H1 (cell line): ENCODE measurements around the gene CTAGE4. TPM values are rescaled to one million over a fixed set of nuclear protein-coding genes. Genes with fewer than 3 reads are reported as not detected.

Experiments used
- CTCF ChIA-PET: fragments of 300-600 bp; sonication (Branson Sonifier 250); formaldehyde crosslinking; loops from one replicate; lab custom pipeline; 2021; ENCODE audit not compliant: partially characterized antibody; lab: Charles Lee
- POLR2A ChIA-PET: fragments of 300-600 bp; sonication (Branson Sonifier 250); formaldehyde crosslinking; loops from one replicate; lab custom pipeline; 2021; ENCODE audit warnings: inconsistent platforms; ENCODE audit not compliant: partially characterized antibody; lab: Charles Lee
- DNase-seq, 2 experiments: peaks; one replicate each; pipeline versions ENCODE4 v3.0.0 to v3.0.0-alpha.2; 2010 to 2022; ENCODE audit warnings: low spot score in 2 of 2, low read depth in 1 of 2, mixed read lengths in 1 of 2
- FAIRE-seq: peaks from 2 replicates; lab custom pipeline; 2011; peaks lifted over from hg19 to GRCh38; lab: Jason Lieb, UNC
- H2AFZ ChIP-seq: 2 replicates; pipeline ENCODE4 v1.8.1; 2012; ENCODE audit warnings: low read length, inconsistent platforms
- H2AK5ac ChIP-seq: 2 replicates; pipeline ENCODE4 v1.6.1; 2013; ENCODE audit warnings: low read depth, low read length
- H2BK120ac ChIP-seq: replicated peaks from 2 replicates; pipeline ENCODE3; 2013; ENCODE audit warnings: low read depth, low read length, inconsistent platforms
- H2BK12ac ChIP-seq: 2 replicates; pipeline ENCODE4 v1.6.1; 2013; ENCODE audit warnings: low read depth, low read length
- H2BK15ac ChIP-seq: 2 replicates; pipeline ENCODE4 v1.6.1; 2013; ENCODE audit warnings: low read length
- H2BK20ac ChIP-seq: 2 replicates; pipeline ENCODE4 v1.6.1; 2013; ENCODE audit warnings: low read length
- H2BK5ac ChIP-seq: 2 replicates; pipeline ENCODE4 v1.6.1; 2013; ENCODE audit warnings: low read depth, low read length
- H3K14ac ChIP-seq: 2 replicates; pipeline ENCODE4 v1.6.1; 2013; ENCODE audit warnings: inconsistent platforms; ENCODE audit not compliant: insufficient read length
- H3K18ac ChIP-seq: 2 replicates; pipeline ENCODE4 v1.6.1; 2013; ENCODE audit warnings: low read length; ENCODE audit errors: extremely low read depth
- H3K23ac ChIP-seq: 2 replicates; pipeline ENCODE4 v1.6.1; 2013; ENCODE audit warnings: inconsistent platforms; ENCODE audit not compliant: insufficient read length
- H3K23me2 ChIP-seq: 2 replicates; pipeline ENCODE4 v1.6.1; 2013; ENCODE audit warnings: low read depth, low read length
- H3K27ac ChIP-seq: 2 replicates; pipeline ENCODE4 v1.6.1; 2011; ENCODE audit warnings: low read depth, low read length, inconsistent platforms
- H3K27me3 ChIP-seq, 4 experiments: replicated peaks in 1 of 4; 1 replicate in 1 of 4; 2 replicates in 3 of 4; pipeline versions ENCODE4 v1.6.1 to v1.8.1; 2011 to 2013; ENCODE audit warnings: low read length in 3 of 4, mild to moderate bottlenecking in 3 of 4, inconsistent platforms in 2 of 4, mixed read lengths in 2 of 4, moderate library complexity in 1 of 4; ENCODE audit not compliant: control insufficient read depth in 3 of 4, insufficient read depth in 3 of 4; ENCODE audit errors: extremely low read depth in 1 of 4
- H3K36me3 ChIP-seq, 4 experiments: 2 replicates each; pipeline versions ENCODE4 v1.6.1 to v1.8.1; 2011 to 2013; ENCODE audit warnings: mild to moderate bottlenecking in 4 of 4, low read length in 3 of 4, moderate library complexity in 2 of 4, control low read depth in 1 of 4, inconsistent platforms in 1 of 4; ENCODE audit not compliant: insufficient read depth in 4 of 4, control insufficient read depth in 2 of 4
- H3K4ac ChIP-seq: replicated peaks from 2 replicates; pipeline ENCODE3; 2013; ENCODE audit warnings: low read length, low read depth, mixed read lengths, inconsistent platforms; ENCODE audit not compliant: insufficient read length
- H3K4me1 ChIP-seq, 4 experiments: replicated peaks in 1 of 4; 1 replicate in 1 of 4; 2 replicates in 3 of 4; pipeline versions ENCODE4 v1.6.1 to v1.8.1; 2011 to 2013; ENCODE audit warnings: low read length in 3 of 4, inconsistent platforms in 2 of 4, mixed read lengths in 1 of 4; ENCODE audit not compliant: insufficient read depth in 4 of 4, control insufficient read depth in 3 of 4
- H3K4me2 ChIP-seq, 2 experiments: 2 replicates each; pipeline versions ENCODE4 v1.6.1 to v1.8.1; 2011 to 2013; ENCODE audit warnings: low read depth in 2 of 2, low read length in 2 of 2, control low read depth in 1 of 2, inconsistent platforms in 1 of 2, mild to moderate bottlenecking in 1 of 2; ENCODE audit not compliant: insufficient read depth in 1 of 2
- H3K4me3 ChIP-seq, 4 experiments: fragments of 200-600, 300-600 bp in 1 of 4; sonication (generic), shearing (Covaris generic), sonication (Bioruptor Twin) in 1 of 4; 2 replicates each; pipeline versions ENCODE4 v1.5.1 to v1.8.1; 2011 to 2016; ENCODE audit warnings: low read length in 4 of 4, low read depth in 3 of 4, control low read depth in 2 of 4, inconsistent platforms in 2 of 4, mild to moderate bottlenecking in 2 of 4, mixed read lengths in 1 of 4, moderate library complexity in 1 of 4; ENCODE audit not compliant: insufficient read depth in 2 of 4; ENCODE audit errors: extremely low read depth in 1 of 4
- H3K56ac ChIP-seq: replicated peaks from 2 replicates; pipeline ENCODE3; 2013; ENCODE audit warnings: low read depth, mild to moderate bottlenecking, mixed read lengths, low read length, inconsistent platforms; ENCODE audit not compliant: insufficient read length
- H3K79me1 ChIP-seq: 2 replicates; pipeline ENCODE4 v1.6.1; 2013; ENCODE audit warnings: low read depth, low read length, control low read depth
- H3K79me2 ChIP-seq, 2 experiments: 2 replicates each; pipeline versions ENCODE4 v1.6.1 to v1.8.1; 2012 to 2013; ENCODE audit warnings: low read length in 2 of 2, mild to moderate bottlenecking in 2 of 2, inconsistent platforms in 1 of 2; ENCODE audit not compliant: insufficient read depth in 2 of 2, control insufficient read depth in 1 of 2
- H3K9ac ChIP-seq, 4 experiments: replicated peaks in 1 of 4; 1 replicate in 1 of 4; 2 replicates in 3 of 4; pipeline versions ENCODE4 v1.6.1 to v1.8.1; 2011 to 2013; ENCODE audit warnings: low read depth in 3 of 4, low read length in 3 of 4, control low read depth in 2 of 4, mild to moderate bottlenecking in 2 of 4, moderate library complexity in 2 of 4, inconsistent platforms in 1 of 4; ENCODE audit errors: extremely low read depth in 1 of 4
- H3K9me3 ChIP-seq, 2 experiments: 2 replicates each; pipeline versions ENCODE4 v1.6.1 to v1.8.1; 2012 to 2013; ENCODE audit warnings: mild to moderate bottlenecking in 2 of 2, moderate library complexity in 2 of 2, control low read depth in 1 of 2, inconsistent platforms in 1 of 2, low read depth in 1 of 2, low read length in 1 of 2, mixed read lengths in 1 of 2; ENCODE audit not compliant: insufficient read depth in 2 of 2
- H4K20me1 ChIP-seq, 2 experiments: replicated peaks in 1 of 2; 2 replicates each; pipeline versions ENCODE3 to v1.8.1; 2011 to 2013; ENCODE audit warnings: inconsistent platforms in 2 of 2, low read length in 2 of 2, mild to moderate bottlenecking in 1 of 2; ENCODE audit not compliant: insufficient read depth in 2 of 2, control insufficient read depth in 1 of 2
- H4K5ac ChIP-seq: 2 replicates; pipeline ENCODE4 v1.6.1; 2013; ENCODE audit warnings: low read length, low read depth, mixed read lengths, inconsistent platforms; ENCODE audit not compliant: insufficient read length
- H4K8ac ChIP-seq: 2 replicates; pipeline ENCODE4 v1.8.0; 2013; ENCODE audit warnings: mild to moderate bottlenecking, moderate library complexity, low read length, inconsistent platforms; ENCODE audit not compliant: insufficient read depth; ENCODE audit errors: extremely low read depth
- H4K91ac ChIP-seq: replicated peaks from 2 replicates; pipeline ENCODE3; 2013; ENCODE audit warnings: low read length, mixed read lengths, inconsistent platforms; ENCODE audit not compliant: insufficient read length
- ASH2L ChIP-seq: fragments of 200-600, 300-600 bp; sonication (generic); IDR thresholded peaks from one replicate; pipeline ENCODE4 v1.7.1; 2017; ENCODE audit warnings: low read length
- CBX5 ChIP-seq: fragments of 300-800, 300-1000 bp; sonication (generic); IDR thresholded peaks from 2 replicates; pipeline ENCODE4 v1.7.1; 2016; ENCODE audit warnings: antibody characterized with exemption, low read length, low read depth
- CHD1 ChIP-seq: IDR thresholded peaks from 2 replicates; pipeline ENCODE4 v1.6.1; 2012; ENCODE audit warnings: low read depth, low read length, improper control_type of control experiment
- NRF1 ChIP-seq: IDR thresholded peaks from 2 replicates; pipeline ENCODE4 v1.6.1; 2011; ENCODE audit warnings: mild to moderate bottlenecking, low read depth, low read length, improper control_type of control experiment
- RBBP5 ChIP-seq: IDR thresholded peaks from 2 replicates; pipeline ENCODE4 v1.7.1; 2012; ENCODE audit warnings: low read depth, mild to moderate bottlenecking, inconsistent platforms, low read length, moderate library complexity, borderline replicate concordance
- SAP30 ChIP-seq: fragments of 300-600 bp; sonication (generic); IDR thresholded peaks from 2 replicates; pipeline ENCODE4 v1.7.1; 2012; ENCODE audit warnings: low read length, moderate library complexity, mild to moderate bottlenecking, inconsistent platforms; ENCODE audit not compliant: insufficient read depth, insufficient replicate concordance
- YY1 ChIP-seq: IDR thresholded peaks from 2 replicates; pipeline ENCODE4 v1.6.1; 2011; ENCODE audit warnings: low read depth, mild to moderate bottlenecking, low read length
- ZNF274 ChIP-seq: IDR thresholded peaks from 2 replicates; pipeline ENCODE4 v1.7.0; 2012; ENCODE audit warnings: low read length, borderline replicate concordance; ENCODE audit errors: extremely low read depth
- WGBS, 2 experiments: shearing (Covaris generic) in 1 of 2; methylation state at CpG; one replicate each; pipeline versions ENCODE4 v1.1.6 to v1.1.7; 2013 to 2015; ENCODE audit warnings: low lambda C conversion rate in 2 of 2, mixed read lengths in 2 of 2, inconsistent platforms in 1 of 2, low coverage in 1 of 2, missing lambda C conversion rate in 1 of 2; ENCODE audit not compliant: insufficient replicate concordance in 2 of 2, insufficient coverage in 1 of 2, insufficient read length in 1 of 2; ENCODE audit errors: extremely low coverage in 1 of 2, missing lambda C conversion rate in 1 of 2; 5-methylcytosine and 5-hydroxymethylcytosine counted together
- polyA plus RNA-seq, 7 experiments: library from polyadenylated mRNA; depleted of rRNA in 3 of 7; stranded (reverse) in 5 of 7; unstranded in 2 of 7; fragments of >200 nt in 5 of 7; fragments of 200-250 nt in 2 of 7; gene quantifications; 1 replicate in 5 of 7; 2 replicates in 1 of 7; 4 replicates in 1 of 7; pipeline versions ENCODE4 v1.2.1 to v1.2.3, GENCODE V29; 2011 to 2013; ENCODE audit warnings: missing spikeins in 2 of 7, mixed read lengths in 2 of 7
- total RNA-seq: library from RNA; stranded (reverse); fragmentation: NEBNext Ultra II Directional; extraction: Animal tissue kit (Norgen Biotek cat#: 25700); gene quantifications from 2 replicates; pipeline ENCODE4 v1.2.1, GENCODE V29; 2021
- TF ChIP-seq, protein P1 (sequence below): IDR thresholded peaks from 2 replicates; pipeline ENCODE4 v1.6.1; 2012; ENCODE audit warnings: inconsistent platforms
- TF ChIP-seq, protein P2 (sequence below): IDR thresholded peaks from 2 replicates; pipeline ENCODE4 v1.6.1; 2012; ENCODE audit warnings: low read length, inconsistent platforms

The CTAGE4 gene
- total and polyA plus RNA-seq, 2 of the 8 experiments (the other 6 are each of a cell fraction or from before 2014, with no cell fraction given) = 2.9 to 10.3 TPM

DNA sequence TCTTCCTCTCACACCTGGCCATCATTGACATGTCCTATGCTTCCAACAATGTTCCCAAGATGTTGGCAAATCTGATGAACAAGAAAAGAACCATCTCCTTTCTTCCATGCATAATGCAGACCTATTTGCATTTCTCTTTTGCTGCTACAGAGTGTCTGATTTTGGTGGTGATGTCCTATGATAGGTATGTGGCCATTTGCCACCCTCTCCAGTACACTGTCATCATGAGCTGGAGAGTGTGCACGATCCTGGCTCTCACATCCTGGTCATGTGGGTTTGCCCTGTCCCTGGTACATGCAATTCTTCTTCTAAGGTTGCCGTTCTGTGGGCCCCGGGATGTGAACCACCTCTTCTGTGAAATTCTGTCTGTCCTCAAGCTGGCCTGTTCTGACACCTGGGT lies 41.1 kb upstream of the CTAGE4 start:
- peaks cover under 1 to 3% of the 10 kb centered on the region in 2 experiments; a peak in 2 of 4 replicates for H3K9me3 ChIP-seq
- H3K9ac ChIP-seq = no peak overlapping the region
- H3K79me1 ChIP-seq = no peaks in the 10 kb centered on the region
- H3K36me3 ChIP-seq = no peaks in the 10 kb centered on the region
- H2BK12ac ChIP-seq = no peak overlapping the region
- no peak overlapping the region for H3K4me3 ChIP-seq
- H3K4me1 ChIP-seq = no peaks in the 10 kb centered on the region
- H3K27ac ChIP-seq = no peak overlapping the region
- no peak overlapping the region for H2BK20ac ChIP-seq
- FAIRE-seq (no peak), DNase-seq (no peak)
- H4K8ac ChIP-seq = no peak overlapping the region
- H4K91ac ChIP-seq = no peak overlapping the region
- H2AK5ac ChIP-seq = no peak overlapping the region
- H3K79me2 ChIP-seq = no peaks in the 10 kb centered on the region
- H3K4me2 ChIP-seq = no peak overlapping the region
- POLR2A ChIA-PET = no interaction called here
- H2AFZ ChIP-seq = no peak overlapping the region
- no peak overlapping the region for H2BK120ac ChIP-seq
- H4K5ac ChIP-seq = no peak overlapping the region
- H2BK5ac ChIP-seq = no peak overlapping the region
- H3K27me3 ChIP-seq = no peaks in the 10 kb centered on the region
- no peak overlapping the region for H3K4ac ChIP-seq
- no peak overlapping the region for H3K18ac ChIP-seq
- TF ChIP-seq CBX5 (no peak), CHD1 (no peak), SAP30 (no peak), RBBP5 (no peak), NRF1 (no peak), ASH2L (no peak), YY1 (no peak), ZNF274 (no peak)
- TF ChIP-seq, protein P1, sequence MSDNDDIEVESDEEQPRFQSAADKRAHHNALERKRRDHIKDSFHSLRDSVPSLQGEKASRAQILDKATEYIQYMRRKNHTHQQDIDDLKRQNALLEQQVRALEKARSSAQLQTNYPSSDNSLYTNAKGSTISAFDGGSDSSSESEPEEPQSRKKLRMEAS = no peak
- TF ChIP-seq, protein P2, sequence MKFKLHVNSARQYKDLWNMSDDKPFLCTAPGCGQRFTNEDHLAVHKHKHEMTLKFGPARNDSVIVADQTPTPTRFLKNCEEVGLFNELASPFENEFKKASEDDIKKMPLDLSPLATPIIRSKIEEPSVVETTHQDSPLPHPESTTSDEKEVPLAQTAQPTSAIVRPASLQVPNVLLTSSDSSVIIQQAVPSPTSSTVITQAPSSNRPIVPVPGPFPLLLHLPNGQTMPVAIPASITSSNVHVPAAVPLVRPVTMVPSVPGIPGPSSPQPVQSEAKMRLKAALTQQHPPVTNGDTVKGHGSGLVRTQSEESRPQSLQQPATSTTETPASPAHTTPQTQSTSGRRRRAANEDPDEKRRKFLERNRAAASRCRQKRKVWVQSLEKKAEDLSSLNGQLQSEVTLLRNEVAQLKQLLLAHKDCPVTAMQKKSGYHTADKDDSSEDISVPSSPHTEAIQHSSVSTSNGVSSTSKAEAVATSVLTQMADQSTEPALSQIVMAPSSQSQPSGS = no peak
- TF ChIP-seq, all 59 proteins: peak for 0
- Histone ChIP-seq H3K23me2 (no peaks in the 10 kb centered on the region), H3K23ac (no peak overlapping the region), H3K56ac (no peak overlapping the region), H4K20me1 (no peaks in the 10 kb centered on the region), H2BK15ac (no peak overlapping the region), H3K14ac (no peak overlapping the region)
- CTCF ChIA-PET = no interaction called here
- 100% methylated on average over 3 of the region's 3 CpGs; no CpG with 5 or more reads in 1 of the 2 experiments for WGBS, 2 experiments
